Upper lobe of left lung (tissue), 6 donors: ENCODE results near the gene SWAP70. TPM values are rescaled to one million over a fixed set of nuclear protein-coding genes. Genes with fewer than 3 reads are reported as not detected.

ENCODE experiments used
- ATAC-seq, 2 donors: fragments of 200-7000 bp; cut with Tn5 transposase; one replicate each; pipeline ENCODE4 v1.9.1; 2022; ENCODE audit warnings: mild to moderate bottlenecking in 2 of 2, moderate library complexity in 2 of 2; ENCODE audit not compliant: low FRiP score in 2 of 2
- DNase-seq, 2 donors: peaks; one replicate each; pipeline ENCODE4 v3.0.0-alpha.2; 2019 to 2020
- H3K27ac ChIP-seq, 4 donors: fragments of 200-600 bp; sonication (generic); one replicate each; pipeline ENCODE4 v1.5.1; 2016 to 2019
- H3K27me3 ChIP-seq, 4 donors: fragments of 200-600 bp; sonication (generic); one replicate each; pipeline ENCODE4 v1.5.1; 2017 to 2019
- H3K36me3 ChIP-seq, 4 donors: fragments of 200-600 bp; sonication (generic); one replicate each; pipeline ENCODE4 v1.5.1; 2016 to 2019
- H3K4me1 ChIP-seq, 4 donors: fragments of 200-600 bp; sonication (generic); one replicate each; pipeline ENCODE4 v1.5.1; 2018 to 2019
- H3K4me3 ChIP-seq, 4 donors: fragments of 200-600 bp; sonication (generic); one replicate each; pipeline ENCODE4 v1.5.1; 2017 to 2019; ENCODE audit warnings: mild to moderate bottlenecking in 2 of 4, moderate library complexity in 1 of 4
- H3K9me3 ChIP-seq, 4 donors: fragments of 200-600 bp; sonication (generic); one replicate each; pipeline ENCODE4 v1.5.1; 2018 to 2019
- EP300 ChIP-seq, 4 donors: sonication (generic); formaldehyde crosslinking; IDR thresholded peaks; one replicate each; pipeline ENCODE4 v1.5.1; 2017; ENCODE audit warnings: antibody characterized with exemption in 4 of 4, control low read depth in 2 of 4
- POLR2A ChIP-seq, 4 donors: fragments of 450-650 bp; IDR thresholded peaks; one replicate each; pipeline ENCODE4 v1.5.1; 2016 to 2017; ENCODE audit warnings: antibody characterized with exemption in 4 of 4, mild to moderate bottlenecking in 2 of 4
- POLR2AphosphoS5 ChIP-seq, 2 donors: sonication (generic); formaldehyde crosslinking; IDR thresholded peaks; one replicate each; pipeline ENCODE4 v1.5.1; 2017; ENCODE audit warnings: antibody characterized with exemption in 2 of 2
- WGBS, 2 donors: methylation state at CpG; one replicate each; pipeline ENCODE4 v1.1.5; 2017 to 2018; 5-methylcytosine and 5-hydroxymethylcytosine counted together
- total RNA-seq, 6 donors: library from RNA; depleted of rRNA in 4 of 6; stranded (reverse); fragments of >200 nt in 4 of 6; gene quantifications; one replicate each; pipeline versions ENCODE4 v1.1.0 to v1.2.1, GENCODE V29; 2016 to 2021
- TF ChIP-seq, protein P1 (sequence below), 6 experiments: fragments of 450-650 bp in 4 of 6; fragments of 200-600 bp in 2 of 6; sonication (generic) in 2 of 6; IDR thresholded peaks; one replicate each; pipeline ENCODE4 v1.5.1; 2016 to 2019; ENCODE audit warnings: antibody characterized with exemption in 6 of 6
- donor health status: DM: no; HTN: no; CAD: no; lungs with moderate emphysema.
- donor health status: DM: no; HTN: yes; CAD: no; lungs with severe emphysema.

The SWAP70 gene
- total RNA-seq, 6 donors from 2014 or later = 31.4 to 80.4 (median 50.2) TPM

DNA sequence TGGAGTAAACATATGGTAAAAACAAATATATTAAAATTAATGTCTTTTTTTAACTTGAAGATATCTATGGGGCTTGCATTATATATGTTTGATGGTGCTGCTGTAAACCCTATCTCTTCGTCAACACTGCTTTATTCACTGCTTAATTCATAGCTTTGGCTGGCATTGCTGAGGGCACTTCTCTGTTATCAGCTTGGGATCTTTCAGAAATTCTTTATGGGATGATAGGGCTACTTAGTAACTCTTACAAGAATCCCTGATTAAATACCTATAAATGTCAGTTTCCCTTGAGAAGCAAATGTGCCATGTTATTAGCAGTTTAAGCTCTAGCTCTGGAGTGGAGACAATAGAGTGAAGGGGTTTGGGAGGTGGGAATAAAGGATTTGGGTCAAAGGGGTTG lies 112.3 kb downstream of the SWAP70 start:
- no peak overlapping the region for H3K4me3 ChIP-seq
- no peak overlapping the region for H3K27ac ChIP-seq
- peaks cover 0 to 33% (median 15%) of the 10 kb centered on the region in 4 donors for H3K36me3 ChIP-seq
- WGBS, 2 donors = 94 to 95% methylated on average over 1 of the region's 1 CpG
- ATAC-seq (no peak), DNase-seq (no peak)
- TF ChIP-seq POLR2AphosphoS5 (IDR thresholded peaks at IDR 0.05) (no peak), POLR2A (IDR thresholded peaks at IDR 0.05) (no peak), EP300 (IDR thresholded peaks at IDR 0.05) (no peak)
- TF ChIP-seq, protein P1, sequence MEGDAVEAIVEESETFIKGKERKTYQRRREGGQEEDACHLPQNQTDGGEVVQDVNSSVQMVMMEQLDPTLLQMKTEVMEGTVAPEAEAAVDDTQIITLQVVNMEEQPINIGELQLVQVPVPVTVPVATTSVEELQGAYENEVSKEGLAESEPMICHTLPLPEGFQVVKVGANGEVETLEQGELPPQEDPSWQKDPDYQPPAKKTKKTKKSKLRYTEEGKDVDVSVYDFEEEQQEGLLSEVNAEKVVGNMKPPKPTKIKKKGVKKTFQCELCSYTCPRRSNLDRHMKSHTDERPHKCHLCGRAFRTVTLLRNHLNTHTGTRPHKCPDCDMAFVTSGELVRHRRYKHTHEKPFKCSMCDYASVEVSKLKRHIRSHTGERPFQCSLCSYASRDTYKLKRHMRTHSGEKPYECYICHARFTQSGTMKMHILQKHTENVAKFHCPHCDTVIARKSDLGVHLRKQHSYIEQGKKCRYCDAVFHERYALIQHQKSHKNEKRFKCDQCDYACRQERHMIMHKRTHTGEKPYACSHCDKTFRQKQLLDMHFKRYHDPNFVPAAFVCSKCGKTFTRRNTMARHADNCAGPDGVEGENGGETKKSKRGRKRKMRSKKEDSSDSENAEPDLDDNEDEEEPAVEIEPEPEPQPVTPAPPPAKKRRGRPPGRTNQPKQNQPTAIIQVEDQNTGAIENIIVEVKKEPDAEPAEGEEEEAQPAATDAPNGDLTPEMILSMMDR (IDR thresholded peaks at IDR 0.05) = no peak
- peaks cover 0 to 3% (median 0%) of the 10 kb centered on the region in 4 donors for H3K4me1 ChIP-seq
- no peaks in the 10 kb centered on the region for H3K9me3 ChIP-seq
- H3K27me3 ChIP-seq = no peaks in the 10 kb centered on the region

DNA sequence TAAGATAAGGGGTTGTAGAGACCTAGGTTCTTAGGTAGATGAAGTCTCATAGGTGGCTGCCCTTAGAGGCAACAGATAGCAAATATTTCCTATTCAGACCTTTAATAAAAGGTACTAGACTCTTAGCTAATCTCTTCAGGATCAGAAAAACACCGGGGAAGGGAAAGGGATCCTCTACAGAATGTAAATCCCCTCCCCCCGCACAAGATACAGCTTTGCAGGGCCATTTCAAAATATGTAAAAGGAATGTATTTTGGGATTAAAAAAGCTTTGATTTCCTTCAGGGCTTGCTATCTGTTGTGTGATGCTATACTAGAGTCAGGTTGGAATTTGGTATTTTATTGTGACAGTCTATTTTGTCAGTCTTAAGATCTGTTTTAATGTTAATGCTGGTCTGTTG lies 113.2 kb downstream of the SWAP70 start:
- Histone ChIP-seq H3K4me3 (no peak overlapping the region), H3K27me3 (no peaks in the 10 kb centered on the region), H3K9me3 (no peaks in the 10 kb centered on the region), H3K27ac (no peak overlapping the region), H3K36me3 (peaks cover 0 to 36% (median 21%) of the 10 kb centered on the region in 4 donors), H3K4me1 (peaks cover 0 to 3% (median 0%) of the 10 kb centered on the region in 4 donors)
- WGBS, 2 donors = 80 to 85% methylated on average over 2 of the region's 2 CpGs
- ATAC-seq = no peak
- no peak for DNase-seq
- TF ChIP-seq, protein P1 (IDR thresholded peaks at IDR 0.05) = no peak
- TF ChIP-seq POLR2AphosphoS5 (IDR thresholded peaks at IDR 0.05) (no peak), POLR2A (IDR thresholded peaks at IDR 0.05) (no peak), EP300 (IDR thresholded peaks at IDR 0.05) (no peak)

DNA sequence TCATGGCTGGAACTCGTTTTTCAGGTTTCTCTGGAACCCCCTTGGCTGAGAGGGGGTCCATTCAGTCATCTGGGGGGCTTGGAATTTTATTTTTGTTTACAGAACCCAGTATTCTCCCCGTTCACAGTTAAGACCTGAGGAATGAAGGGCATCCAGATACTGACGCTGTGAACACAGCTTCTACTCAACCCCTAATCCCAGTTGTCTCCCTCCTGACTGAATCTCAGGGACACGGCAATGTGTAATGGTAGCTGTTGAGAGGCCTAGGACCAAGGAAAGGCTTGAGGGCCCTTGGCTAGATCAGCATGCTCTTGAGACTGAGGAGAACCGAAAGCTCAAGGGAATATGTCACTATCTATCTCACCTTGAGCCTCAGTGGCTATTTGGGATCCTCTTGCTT lies 113.6 kb downstream of the SWAP70 start:
- peaks cover 0 to 36% (median 21%) of the 10 kb centered on the region in 4 donors for H3K36me3 ChIP-seq
- no peak for DNase-seq
- TF ChIP-seq, protein P1 (IDR thresholded peaks at IDR 0.05) = no peak
- 84 to 97% methylated on average over 5 of the region's 5 CpGs for WGBS, 2 donors
- H3K4me1 ChIP-seq = peaks cover 0 to 3% (median 0%) of the 10 kb centered on the region in 4 donors
- no peaks in the 10 kb centered on the region for H3K9me3 ChIP-seq
- ATAC-seq = no peak
- H3K4me3 ChIP-seq = no peak overlapping the region
- H3K27me3 ChIP-seq = no peaks in the 10 kb centered on the region
- no peak overlapping the region for H3K27ac ChIP-seq

DNA sequence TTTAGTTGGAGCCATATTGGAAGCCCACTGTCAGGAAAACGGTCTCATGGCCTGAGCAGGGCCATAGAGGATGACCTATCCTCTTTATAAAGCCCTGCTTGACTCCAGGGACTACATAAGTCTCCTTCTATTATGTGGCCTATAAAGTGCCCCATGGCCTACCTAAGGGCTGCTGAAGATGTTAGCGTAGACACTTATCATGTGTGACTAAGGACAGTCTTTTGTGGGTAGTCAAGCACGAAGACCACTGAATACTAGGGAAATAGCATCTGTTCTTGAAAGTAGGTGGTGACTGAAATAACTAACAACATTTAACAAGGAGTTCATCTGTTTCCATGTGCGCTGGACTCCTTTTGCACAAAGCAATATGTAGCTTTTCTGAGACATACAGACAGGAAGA lies 117.1 kb downstream of the SWAP70 start:
- peaks cover 0 to 63% (median 26%) of the 10 kb centered on the region in 4 donors for H3K36me3 ChIP-seq

DNA sequence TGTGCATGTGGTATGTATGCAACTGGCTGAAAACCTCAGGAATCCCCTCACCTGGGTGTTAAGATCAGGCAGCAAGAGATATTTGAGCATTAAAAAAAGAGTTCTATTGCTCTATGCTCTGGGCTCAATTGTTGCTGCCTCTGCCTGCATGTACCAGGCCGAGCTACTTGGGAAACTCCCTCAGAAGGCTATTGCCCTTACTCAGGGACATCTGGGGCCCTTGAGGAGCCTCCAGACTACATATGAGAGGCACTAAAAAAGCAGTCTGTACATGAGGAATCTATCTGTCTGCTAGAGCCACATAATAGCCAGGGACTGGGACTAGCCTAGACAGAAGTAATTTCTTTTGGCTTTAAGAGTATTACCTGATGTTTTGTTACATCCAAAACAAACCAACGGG lies 120.1 kb downstream of the SWAP70 start:
- ATAC-seq (no peak), DNase-seq (no peak)
- Histone ChIP-seq H3K27ac (peak overlapping the region in 2 of 4 donors; percentile 0 to 30), H3K27me3 (no peaks in the 10 kb centered on the region), H3K4me3 (no peak overlapping the region), H3K36me3 (peaks cover 0 to 76% (median 32%) of the 10 kb centered on the region in 4 donors), H3K4me1 (no peaks in the 10 kb centered on the region), H3K9me3 (no peaks in the 10 kb centered on the region)
- TF ChIP-seq POLR2AphosphoS5 (IDR thresholded peaks at IDR 0.05) = no peak
- TF ChIP-seq, protein P1 (IDR thresholded peaks at IDR 0.05) = no peak
- no peak for TF ChIP-seq POLR2A (IDR thresholded peaks at IDR 0.05)
- TF ChIP-seq EP300 (IDR thresholded peaks at IDR 0.05) = no peak
- 79 to 85% methylated on average over 2 of the region's 2 CpGs for WGBS, 2 donors

More for the DNA sequence above, 117.1 kb downstream of the SWAP70 start:
- 95 to 99% methylated on average over 3 to 4 of the region's 4 CpGs for WGBS, 2 donors
- ATAC-seq (no peak), DNase-seq (no peak)
- no peaks in the 10 kb centered on the region for H3K9me3 ChIP-seq
- H3K27me3 ChIP-seq = no peaks in the 10 kb centered on the region
- no peak overlapping the region for H3K27ac ChIP-seq
- TF ChIP-seq, protein P1 (IDR thresholded peaks at IDR 0.05) = no peak
- TF ChIP-seq POLR2AphosphoS5 (IDR thresholded peaks at IDR 0.05) (no peak), POLR2A (IDR thresholded peaks at IDR 0.05) (no peak), EP300 (IDR thresholded peaks at IDR 0.05) (no peak)
- no peaks in the 10 kb centered on the region for H3K4me1 ChIP-seq
- no peak overlapping the region for H3K4me3 ChIP-seq
